ENCODE data around the gene HDAC1. TPM values are rescaled to one million over a fixed set of nuclear protein-coding genes. Genes with fewer than 3 reads are reported as not detected.

HDAC1 gene
- total RNA-seq, 4 donors from 2014 or later = 28.6 to 35.0 (median 31.1) TPM

DNA sequence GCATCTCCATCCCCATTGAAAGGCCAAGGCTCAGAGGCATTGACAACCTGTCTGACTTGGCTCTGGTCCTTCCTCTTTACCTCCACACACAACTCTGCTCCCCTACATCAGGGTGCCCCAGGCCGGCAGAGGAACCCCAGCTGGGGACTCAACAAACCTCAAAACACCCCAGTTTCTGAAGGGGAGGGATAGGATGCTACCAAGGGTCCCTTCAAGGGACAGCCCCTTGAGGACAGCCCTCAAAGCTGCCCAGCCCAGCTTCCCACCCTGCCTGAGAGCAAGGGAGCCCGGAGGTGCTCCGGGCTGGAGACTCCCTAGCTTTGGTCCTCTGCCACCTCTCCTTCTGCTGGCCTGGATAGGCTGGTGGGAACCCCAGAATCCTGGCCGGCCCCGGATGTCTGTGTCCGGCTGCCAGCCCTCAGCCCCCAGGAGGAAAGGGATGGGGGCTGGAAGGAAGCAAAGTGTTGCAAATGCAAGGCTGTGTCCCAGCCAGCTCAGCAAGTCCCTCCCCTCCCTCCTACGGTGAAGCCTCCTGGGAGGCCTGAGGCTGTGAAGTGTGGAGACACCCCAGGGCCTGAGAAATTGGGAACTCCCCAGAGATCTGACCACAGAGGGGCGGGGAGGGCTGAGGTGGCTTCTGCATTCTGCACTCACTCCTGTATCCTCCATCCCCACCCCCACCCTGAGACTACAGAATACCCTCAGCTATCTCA lies 45.2 kb downstream of the HDAC1 start:
- TF ChIP-seq, protein P1, sequence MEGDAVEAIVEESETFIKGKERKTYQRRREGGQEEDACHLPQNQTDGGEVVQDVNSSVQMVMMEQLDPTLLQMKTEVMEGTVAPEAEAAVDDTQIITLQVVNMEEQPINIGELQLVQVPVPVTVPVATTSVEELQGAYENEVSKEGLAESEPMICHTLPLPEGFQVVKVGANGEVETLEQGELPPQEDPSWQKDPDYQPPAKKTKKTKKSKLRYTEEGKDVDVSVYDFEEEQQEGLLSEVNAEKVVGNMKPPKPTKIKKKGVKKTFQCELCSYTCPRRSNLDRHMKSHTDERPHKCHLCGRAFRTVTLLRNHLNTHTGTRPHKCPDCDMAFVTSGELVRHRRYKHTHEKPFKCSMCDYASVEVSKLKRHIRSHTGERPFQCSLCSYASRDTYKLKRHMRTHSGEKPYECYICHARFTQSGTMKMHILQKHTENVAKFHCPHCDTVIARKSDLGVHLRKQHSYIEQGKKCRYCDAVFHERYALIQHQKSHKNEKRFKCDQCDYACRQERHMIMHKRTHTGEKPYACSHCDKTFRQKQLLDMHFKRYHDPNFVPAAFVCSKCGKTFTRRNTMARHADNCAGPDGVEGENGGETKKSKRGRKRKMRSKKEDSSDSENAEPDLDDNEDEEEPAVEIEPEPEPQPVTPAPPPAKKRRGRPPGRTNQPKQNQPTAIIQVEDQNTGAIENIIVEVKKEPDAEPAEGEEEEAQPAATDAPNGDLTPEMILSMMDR (IDR thresholded peaks at IDR 0.05; ENCODE audit: low read depth) = no peak

DNA sequence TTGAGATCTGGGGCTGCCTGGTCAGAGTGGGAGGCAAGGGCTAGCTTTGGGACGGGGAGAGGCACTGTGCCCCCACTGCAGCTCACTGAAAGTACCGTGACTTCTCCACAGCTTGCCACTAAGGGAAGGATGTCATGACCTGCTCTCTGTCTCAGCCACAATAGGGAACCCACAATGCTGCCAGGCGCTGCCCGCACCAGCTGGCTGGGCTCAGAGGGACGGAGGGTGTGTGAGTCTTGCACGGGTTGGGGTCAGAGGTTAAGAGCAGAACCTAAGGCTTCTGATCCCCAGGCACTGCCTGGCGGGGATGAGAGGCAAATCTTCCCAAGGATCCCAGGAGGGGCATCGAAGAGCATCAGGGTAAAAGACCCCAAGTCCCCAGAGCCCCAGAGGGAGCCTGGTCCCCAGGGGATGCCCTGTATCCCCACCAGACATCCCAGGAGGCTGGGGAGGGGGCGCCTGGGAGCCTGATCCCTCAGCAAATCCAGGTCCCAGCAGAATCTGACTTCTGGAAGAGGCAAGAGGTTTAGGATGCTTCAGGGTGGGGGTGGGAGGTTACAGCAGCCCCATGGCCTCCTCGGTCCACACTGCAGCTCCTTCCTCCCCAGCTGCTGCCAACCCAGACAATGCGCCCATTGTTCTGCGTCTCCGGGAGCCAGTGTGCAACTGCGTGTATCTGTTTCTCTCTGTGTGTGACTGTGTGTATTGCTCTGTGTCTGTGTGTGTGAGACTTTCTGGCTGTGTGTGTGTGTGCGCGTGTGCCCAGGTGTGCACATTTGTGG lies 46.2 kb downstream of the HDAC1 start:
- TF ChIP-seq, protein P1 (IDR thresholded peaks at IDR 0.05; ENCODE audit: low read depth) = no peak

DNA sequence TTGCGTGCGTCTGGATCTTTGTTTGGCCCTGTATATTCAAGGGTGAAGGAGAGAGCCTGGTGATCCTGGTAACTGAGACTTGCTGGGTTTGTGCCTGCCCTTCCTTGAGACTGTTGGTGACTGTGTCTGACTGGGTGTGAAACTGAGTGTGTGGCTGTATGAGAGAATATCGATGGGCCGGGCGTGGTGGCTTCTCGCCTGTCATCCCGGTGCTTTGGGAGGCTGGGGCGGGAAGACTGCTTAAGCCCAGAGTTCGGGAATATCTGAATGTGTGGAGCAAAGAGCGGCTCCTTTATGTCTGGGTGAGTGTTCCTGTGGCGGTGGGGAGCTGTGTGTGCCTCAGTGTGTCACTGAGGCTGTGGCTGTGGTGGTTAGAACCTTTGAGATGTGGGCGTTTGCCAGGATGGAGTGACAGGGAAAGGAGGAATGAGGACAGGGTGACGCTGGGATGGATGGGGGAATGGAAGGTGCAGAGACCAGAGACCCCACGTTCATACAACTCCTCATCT lies 46.8 kb downstream of the HDAC1 start:
- TF ChIP-seq, protein P1 (IDR thresholded peaks at IDR 0.05; ENCODE audit: low read depth) = no peak

DNA sequence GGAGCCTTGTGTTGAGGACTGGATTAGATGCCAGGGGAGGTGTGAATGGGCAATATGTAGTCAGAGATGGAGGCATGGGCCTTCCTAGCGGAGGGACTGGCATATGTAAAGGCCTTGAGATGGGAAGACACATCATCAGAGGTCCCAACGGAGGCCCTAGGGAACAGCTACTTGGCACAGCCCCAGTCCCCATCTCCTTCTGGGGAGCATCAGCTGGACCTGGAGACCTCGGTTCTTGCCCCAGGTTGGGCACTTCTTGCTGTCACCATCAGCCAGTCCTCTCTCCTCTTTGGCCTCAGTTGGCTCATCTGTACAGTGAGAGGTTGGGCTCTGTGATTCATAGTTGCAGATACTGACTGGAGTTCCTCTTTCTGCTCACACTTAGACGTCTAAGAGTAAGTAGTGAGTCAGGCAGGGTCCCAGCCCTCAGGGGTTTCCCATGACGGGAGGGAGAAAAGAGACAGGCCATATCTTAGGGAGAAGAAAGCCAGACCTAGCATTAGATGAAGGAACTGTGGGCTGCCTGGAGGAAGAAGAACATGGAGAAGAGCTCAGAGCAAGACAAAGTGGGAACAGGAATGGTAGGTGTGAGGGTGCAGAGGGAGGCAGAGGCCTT lies 47.6 kb downstream of the HDAC1 start:
- TF ChIP-seq, protein P1 (IDR thresholded peaks at IDR 0.05; ENCODE audit: low read depth) = no peak

DNA sequence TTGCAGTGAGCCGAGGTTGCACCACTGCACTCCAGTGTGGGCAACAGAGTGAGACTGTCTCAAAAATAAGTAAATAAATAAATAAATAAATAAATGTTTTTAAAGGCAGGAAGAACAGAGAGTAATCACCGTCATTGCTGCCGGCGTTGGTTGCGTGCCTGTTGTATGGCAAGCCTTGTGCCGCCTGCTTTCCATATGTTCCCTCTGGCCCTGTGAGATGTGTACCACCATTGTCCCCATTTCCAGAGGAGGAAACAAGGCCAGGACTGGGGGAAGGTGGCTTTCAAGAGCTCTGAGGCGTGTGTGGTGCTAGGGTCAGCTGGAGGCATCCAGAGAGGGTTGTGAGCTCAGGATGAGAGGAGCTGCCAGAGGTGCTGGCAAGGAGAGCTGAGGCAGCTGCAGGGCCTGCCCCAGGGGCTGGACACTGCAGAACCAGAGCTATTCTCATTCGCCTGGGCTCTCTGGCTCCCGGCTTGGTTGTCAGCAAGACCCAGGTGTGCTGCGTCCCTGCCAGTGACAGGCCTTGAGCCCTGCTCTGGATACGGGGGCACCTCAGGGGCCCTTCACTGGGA lies 49.4 kb downstream of the HDAC1 start:
- TF ChIP-seq, protein P1 (IDR thresholded peaks at IDR 0.05; ENCODE audit: low read depth) = no peak

DNA sequence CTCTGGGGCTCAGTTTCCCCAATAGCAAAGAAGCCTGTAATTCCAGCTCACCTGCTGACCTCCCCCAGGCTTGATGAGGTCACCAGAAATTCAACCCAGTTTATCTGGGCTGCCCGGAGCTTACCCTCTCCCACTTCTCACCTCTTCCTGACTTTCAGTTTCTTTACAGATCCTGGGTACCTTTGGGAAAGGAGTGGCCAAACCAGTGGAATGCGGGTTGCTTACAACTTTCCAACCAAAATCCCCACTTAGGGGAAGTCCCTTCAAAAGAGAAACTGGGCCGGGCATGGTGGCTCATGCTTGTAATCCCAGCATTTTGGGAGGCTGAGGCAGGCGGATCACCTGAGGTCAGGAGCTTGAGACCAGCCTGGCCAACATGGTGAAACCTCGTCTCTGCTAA lies 50.1 kb downstream of the HDAC1 start:
- TF ChIP-seq, protein P1 (IDR thresholded peaks at IDR 0.05; ENCODE audit: low read depth) = no peak
